DND-41 (cell line): Measurements from ENCODE around the gene CATSPER3.

ENCODE experiments used
- ATAC-seq: fragments of 200-7000 bp; cut with Tn5 transposase; 3 replicates; pipeline ENCODE4 v1.9.1; 2021; ENCODE audit warnings: low read depth; ENCODE audit not compliant: insufficient read depth
- DNase-seq: peaks from one replicate; pipeline ENCODE4 v3.0.0-alpha.2; 2020
- H2AFZ ChIP-seq: 2 replicates; pipeline ENCODE4 v1.6.0; 2012; ENCODE audit warnings: low read depth, low read length
- H3K27ac ChIP-seq: 2 replicates; pipeline ENCODE4 v1.5.1; 2012; ENCODE audit warnings: low read length, inconsistent platforms
- H3K27me3 ChIP-seq: fragments of 200-600 bp; sonication (generic); 2 replicates; pipeline ENCODE4 v1.6.0; 2012; ENCODE audit warnings: low read length, mild to moderate bottlenecking, inconsistent platforms; ENCODE audit not compliant: insufficient read depth, poor library complexity
- H3K36me3 ChIP-seq: 2 replicates; pipeline ENCODE4 v1.5.1; 2012; ENCODE audit warnings: low read length, inconsistent platforms; ENCODE audit not compliant: insufficient read depth
- H3K4me1 ChIP-seq: 2 replicates; pipeline ENCODE4 v1.5.1; 2012; ENCODE audit warnings: mild to moderate bottlenecking, low read length; ENCODE audit not compliant: insufficient read depth
- H3K4me2 ChIP-seq: 2 replicates; pipeline ENCODE4 v1.6.0; 2012; ENCODE audit warnings: mild to moderate bottlenecking, moderate library complexity, low read length, inconsistent platforms; ENCODE audit not compliant: insufficient read depth
- H3K4me3 ChIP-seq, 2 experiments: fragments of 200-600 bp in 1 of 2; shearing (Covaris generic) in 1 of 2; 2 replicates each; pipeline ENCODE4 v1.5.1; 2012 to 2016; ENCODE audit warnings: inconsistent platforms in 2 of 2, low read length in 2 of 2, mild to moderate bottlenecking in 2 of 2, low read depth in 1 of 2, moderate library complexity in 1 of 2
- H3K79me2 ChIP-seq: 2 replicates; pipeline ENCODE4 v1.6.0; 2012; ENCODE audit warnings: low read length, inconsistent platforms; ENCODE audit not compliant: insufficient read depth
- H3K9ac ChIP-seq: 2 replicates; pipeline ENCODE4 v1.6.0; 2012; ENCODE audit warnings: low read depth, mild to moderate bottlenecking, inconsistent platforms, low read length, moderate library complexity
- H3K9me3 ChIP-seq: 2 replicates; pipeline ENCODE4 v1.5.1; 2012; ENCODE audit warnings: low read length, moderate library complexity, mild to moderate bottlenecking, inconsistent platforms; ENCODE audit not compliant: insufficient read depth, severe bottlenecking
- H4K20me1 ChIP-seq: 2 replicates; pipeline ENCODE4 v1.6.0; 2012; ENCODE audit warnings: low read length; ENCODE audit not compliant: insufficient read depth
- CTCF ChIP-seq: IDR thresholded peaks from 2 replicates; pipeline ENCODE4 v1.5.1; 2012; ENCODE audit warnings: borderline replicate concordance, low read length, moderate library complexity, mild to moderate bottlenecking; ENCODE audit not compliant: poor library complexity, severe bottlenecking; ENCODE audit errors: extremely low read depth
- EZH2 ChIP-seq: IDR thresholded peaks from 3 replicates; pipeline ENCODE4 v1.6.1; 2012; ENCODE audit warnings: borderline replicate concordance, low read depth, mild to moderate bottlenecking, moderate library complexity, low read length, inconsistent platforms; ENCODE audit not compliant: severe bottlenecking

Gene CATSPER3

DNA sequence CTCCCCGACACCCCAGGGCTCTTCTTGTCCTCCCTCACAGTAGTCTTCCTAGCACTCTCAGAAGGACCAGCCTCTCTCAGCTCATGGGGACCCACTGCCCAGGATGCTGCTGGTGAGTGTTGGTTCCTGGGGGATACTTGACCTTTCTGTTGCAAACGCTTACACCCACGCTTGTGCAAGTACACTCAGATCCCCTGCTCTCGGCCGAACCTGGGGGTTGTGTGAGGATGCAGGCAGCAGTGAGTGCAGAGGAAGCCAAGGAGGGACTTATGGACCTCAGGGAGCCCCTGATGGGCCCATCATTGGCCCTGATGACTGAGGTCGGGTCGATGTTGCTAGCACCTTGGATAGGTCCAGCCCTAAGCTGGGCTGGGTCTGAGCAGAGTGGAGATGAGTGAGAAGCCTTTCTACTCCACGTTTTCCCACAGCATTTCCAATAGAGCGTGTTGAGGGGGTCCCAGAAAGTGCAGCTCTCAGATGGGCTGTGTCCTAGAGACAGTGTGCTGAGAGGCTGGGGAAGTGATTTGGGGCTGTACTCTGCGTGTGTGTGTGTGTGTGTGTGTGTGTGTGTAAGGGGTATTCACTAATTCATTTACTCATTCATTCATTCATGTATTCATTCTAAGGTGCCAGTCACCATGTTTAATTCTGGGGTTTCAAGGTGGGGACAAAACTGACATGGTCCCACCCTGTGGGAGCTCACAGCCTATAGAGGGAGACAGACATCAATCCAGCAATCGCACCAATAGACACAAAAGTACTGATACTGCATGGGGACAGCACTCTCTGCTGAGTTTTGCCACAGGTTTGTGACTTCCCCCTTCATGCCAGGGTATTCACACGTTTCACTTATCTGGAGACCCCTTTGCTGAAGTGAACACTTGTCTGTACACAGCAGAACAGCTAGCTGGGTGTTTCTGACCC lies 91.6 kb downstream of the CATSPER3 start:
- no peaks in the 10 kb centered on the region for H3K79me2 ChIP-seq
- no peak overlapping the region for H2AFZ ChIP-seq
- no peak overlapping the region for H3K9ac ChIP-seq
- no peaks in the 10 kb centered on the region for H3K9me3 ChIP-seq
- no peaks in the 10 kb centered on the region for H3K36me3 ChIP-seq
- no peaks in the 10 kb centered on the region for H3K4me1 ChIP-seq
- H4K20me1 ChIP-seq, result no peaks in the 10 kb centered on the region
- H3K4me2 ChIP-seq, result no peak overlapping the region
- H3K27me3 ChIP-seq, result no peaks in the 10 kb centered on the region
- ATAC-seq, result no peak; the same call in 2 of the 3 replicates
- no peak overlapping the region for H3K4me3 ChIP-seq
- H3K27ac ChIP-seq, result no peak overlapping the region
- TF ChIP-seq EZH2, result no peak
- TF ChIP-seq CTCF, result no peak
- no peak for DNase-seq

DNA sequence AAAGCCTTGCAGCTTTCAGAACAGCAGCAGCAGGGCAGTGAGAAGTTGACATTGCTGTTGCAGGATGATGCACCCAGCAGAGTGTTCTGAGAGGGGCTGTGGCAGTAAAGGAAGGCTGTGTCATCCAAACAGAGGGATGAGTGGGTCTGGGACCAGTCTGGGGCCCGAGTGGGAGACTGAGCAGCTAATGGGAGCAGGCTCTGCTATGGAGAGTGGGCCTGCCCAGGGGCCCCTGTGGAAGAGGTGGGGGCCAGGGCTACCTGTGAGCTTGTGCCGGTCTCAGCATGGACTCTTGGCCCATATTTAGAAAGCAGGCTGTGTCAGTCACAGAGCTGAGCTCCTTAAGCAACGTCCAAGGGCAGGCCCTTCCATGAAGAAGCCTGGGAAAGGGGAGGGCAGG lies 92.3 kb downstream of the CATSPER3 start:
- H3K36me3 ChIP-seq, result no peaks in the 10 kb centered on the region
- no peak overlapping the region for H3K9ac ChIP-seq
- no peaks in the 10 kb centered on the region for H4K20me1 ChIP-seq
- TF ChIP-seq CTCF (no peak), EZH2 (no peak)
- no peak overlapping the region for H3K4me3 ChIP-seq
- H3K27me3 ChIP-seq, result no peaks in the 10 kb centered on the region
- H3K4me2 ChIP-seq, result no peak overlapping the region
- H3K9me3 ChIP-seq, result no peaks in the 10 kb centered on the region
- H3K4me1 ChIP-seq, result no peaks in the 10 kb centered on the region
- no peak for DNase-seq
- no peaks in the 10 kb centered on the region for H3K79me2 ChIP-seq
- ATAC-seq, result no peak
- no peak overlapping the region for H2AFZ ChIP-seq
- H3K27ac ChIP-seq, result no peak overlapping the region

- no peak for DNase-seq
- Histone ChIP-seq H3K4me3 (no peak overlapping the region), H3K4me2 (no peak overlapping the region), H3K27me3 (no peaks in the 10 kb centered on the region), H4K20me1 (no peaks in the 10 kb centered on the region), H3K9me3 (no peaks in the 10 kb centered on the region), H3K36me3 (no peaks in the 10 kb centered on the region), H3K79me2 (no peaks in the 10 kb centered on the region), H3K9ac (no peak overlapping the region), H3K27ac (no peak overlapping the region), H2AFZ (no peak overlapping the region), H3K4me1 (no peaks in the 10 kb centered on the region)
- TF ChIP-seq CTCF, result no peak
- no peak for TF ChIP-seq EZH2
- ATAC-seq, result no peak
These were observed 93.3 kb downstream of the CATSPER3 start for GRCh38 chr5:135061001-135061400.
